Peyer's patch (tissue), 4 donors: ENCODE results near the gene MIDN.

ENCODE experiments used
- POLR2A ChIP-seq, 2 donors: fragments of 450-650 bp; IDR thresholded peaks; one replicate each; pipeline ENCODE4 v1.5.1; 2017; ENCODE audit warnings: antibody characterized with exemption in 2 of 2, mild to moderate bottlenecking in 2 of 2, moderate library complexity in 2 of 2
- TF ChIP-seq, protein P1 (sequence below), 6 experiments: fragments of 450-650 bp in 4 of 6; fragments of 200-600 bp in 2 of 6; sonication (generic) in 1 of 6; IDR thresholded peaks; one replicate each; pipeline ENCODE4 v1.5.1; 2017 to 2019; ENCODE audit warnings: antibody characterized with exemption in 6 of 6, mild to moderate bottlenecking in 3 of 6, moderate library complexity in 1 of 6

DNA sequence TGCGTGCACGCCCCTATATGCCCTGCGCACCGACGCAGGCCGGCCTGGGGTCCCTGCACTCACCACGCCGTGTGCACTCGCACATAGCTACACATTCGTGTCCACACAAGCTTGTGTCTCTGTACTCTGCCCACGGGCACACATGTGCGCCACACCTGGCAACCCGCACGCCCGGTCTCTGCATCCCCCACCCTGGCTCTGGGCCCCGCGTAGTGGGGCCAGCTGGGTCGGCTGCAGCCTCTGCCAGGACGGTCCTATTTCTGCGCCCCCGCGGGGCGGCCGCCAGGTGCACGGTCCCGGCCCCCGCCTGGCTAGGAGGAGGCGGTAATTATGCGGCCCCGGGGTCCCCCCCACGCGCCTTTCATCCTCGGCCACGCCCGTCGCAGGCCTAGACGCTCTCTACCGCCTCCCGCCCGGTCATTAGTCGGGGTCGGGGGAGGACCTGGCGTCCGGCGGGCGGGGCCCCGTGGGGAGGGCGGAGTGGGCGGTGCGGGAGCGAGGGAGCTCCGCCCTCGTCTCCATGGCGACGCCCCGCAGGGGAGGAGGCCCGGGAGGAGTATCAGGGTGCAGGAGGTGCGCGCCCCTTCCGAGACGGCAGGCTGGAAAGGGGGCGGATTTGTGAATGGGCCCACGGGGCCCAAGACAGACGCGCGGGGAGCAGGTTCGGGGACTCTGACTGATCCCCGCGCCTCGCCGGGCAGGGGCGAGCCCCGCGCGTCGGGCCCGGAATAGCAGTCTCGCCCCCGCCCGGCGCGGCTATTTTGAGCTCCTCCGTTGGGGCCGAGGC, 17.9 kb downstream of the MIDN start:
- TF ChIP-seq, protein P1, sequence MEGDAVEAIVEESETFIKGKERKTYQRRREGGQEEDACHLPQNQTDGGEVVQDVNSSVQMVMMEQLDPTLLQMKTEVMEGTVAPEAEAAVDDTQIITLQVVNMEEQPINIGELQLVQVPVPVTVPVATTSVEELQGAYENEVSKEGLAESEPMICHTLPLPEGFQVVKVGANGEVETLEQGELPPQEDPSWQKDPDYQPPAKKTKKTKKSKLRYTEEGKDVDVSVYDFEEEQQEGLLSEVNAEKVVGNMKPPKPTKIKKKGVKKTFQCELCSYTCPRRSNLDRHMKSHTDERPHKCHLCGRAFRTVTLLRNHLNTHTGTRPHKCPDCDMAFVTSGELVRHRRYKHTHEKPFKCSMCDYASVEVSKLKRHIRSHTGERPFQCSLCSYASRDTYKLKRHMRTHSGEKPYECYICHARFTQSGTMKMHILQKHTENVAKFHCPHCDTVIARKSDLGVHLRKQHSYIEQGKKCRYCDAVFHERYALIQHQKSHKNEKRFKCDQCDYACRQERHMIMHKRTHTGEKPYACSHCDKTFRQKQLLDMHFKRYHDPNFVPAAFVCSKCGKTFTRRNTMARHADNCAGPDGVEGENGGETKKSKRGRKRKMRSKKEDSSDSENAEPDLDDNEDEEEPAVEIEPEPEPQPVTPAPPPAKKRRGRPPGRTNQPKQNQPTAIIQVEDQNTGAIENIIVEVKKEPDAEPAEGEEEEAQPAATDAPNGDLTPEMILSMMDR (IDR thresholded peaks at IDR 0.05) = peak in 2 of 6 experiments; percentile 15 to 17
- peak; percentile 43 to 55 for TF ChIP-seq POLR2A (IDR thresholded peaks at IDR 0.05)
